ENCODE data around the gene JARID2.

DNA sequence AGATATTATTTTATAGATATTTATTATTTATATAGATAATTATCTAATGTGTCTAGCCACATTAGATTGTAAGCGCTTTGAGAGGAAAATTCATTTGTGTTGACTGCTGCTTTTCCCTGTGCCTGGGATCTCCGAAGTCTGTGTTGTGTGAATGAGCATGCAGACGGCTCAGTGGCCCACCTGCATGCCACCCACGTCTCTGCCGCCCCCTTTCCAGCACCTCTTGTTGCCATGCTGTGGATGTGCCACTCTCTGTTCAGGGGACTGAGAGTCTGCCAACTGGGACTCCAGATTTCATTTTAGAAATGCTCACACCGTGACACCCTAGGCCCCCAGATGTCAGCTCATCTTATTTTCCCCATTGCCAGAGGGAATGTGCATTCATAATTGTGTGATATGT is 139.7 kb downstream of the JARID2 start:
- TF ChIP-seq MAZ (CRISPR knock-in tag; conservative IDR thresholded peaks at IDR 0.05 in 1 of 2, IDR thresholded peaks at IDR 0.05 in 1 of 2), result no peak
- no peak for TF ChIP-seq TFAP4 (CRISPR knock-in tag; IDR thresholded peaks at IDR 0.05; ENCODE audit: borderline replicate concordance)
- no peak for TF ChIP-seq USF2 (CRISPR knock-in tag; IDR thresholded peaks at IDR 0.05)
- TF ChIP-seq FUS (optimal IDR thresholded peaks at IDR 0.05; ENCODE audit: low read depth, low read length), result no peak
- no peak for TF ChIP-seq POLR2A (conservative IDR thresholded peaks at IDR 0.05)

Measured in K562 (cell line).